GM23338 (cell line): ENCODE data around the gene EPHA6. TPM values are rescaled to one million over a fixed set of nuclear protein-coding genes. Genes with fewer than 3 reads are reported as not detected.

Experiments
- ATAC-seq: fragments of 200-7000 bp; cut with Tn5 transposase; 3 replicates; pipeline ENCODE4 v1.9.1; 2020
- DNase-seq: peaks from one replicate; pipeline ENCODE4 v3.0.0-alpha.2; 2015; ENCODE audit warnings: low spot score
- H2AFZ ChIP-seq: fragments of 200-600 bp; sonication (generic); 2 replicates; pipeline ENCODE4 v1.8.0; 2016; ENCODE audit warnings: antibody characterized with exemption, mild to moderate bottlenecking, moderate library complexity
- H3F3A ChIP-seq: fragments of 200-600 bp; sonication (generic); replicated peaks from 2 replicates; pipeline ENCODE4 v1.8.0; 2017; ENCODE audit warnings: antibody characterized with exemption, mixed run types, low read depth
- H3K27ac ChIP-seq: fragments of 200-600 bp; sonication (generic); 2 replicates; pipeline ENCODE4 v1.6.1; 2016; ENCODE audit warnings: low read depth
- H3K27me3 ChIP-seq: fragments of 200-600 bp; sonication (generic); 2 replicates; pipeline ENCODE4 v1.8.0; 2016; ENCODE audit warnings: mild to moderate bottlenecking, mixed run types, moderate library complexity; ENCODE audit not compliant: insufficient read depth
- H3K36me3 ChIP-seq: fragments of 200-600 bp; sonication (generic); 2 replicates; pipeline ENCODE4 v1.8.0; 2016; ENCODE audit warnings: mild to moderate bottlenecking; ENCODE audit not compliant: insufficient read depth
- H3K4me1 ChIP-seq: fragments of 200-600 bp; sonication (generic); 2 replicates; pipeline ENCODE4 v1.8.0; 2016; ENCODE audit warnings: mild to moderate bottlenecking, moderate library complexity; ENCODE audit not compliant: insufficient read depth
- H3K4me2 ChIP-seq: fragments of 200-600 bp; sonication (generic); 2 replicates; pipeline ENCODE4 v1.7.1; 2017; ENCODE audit warnings: mixed run types
- H3K4me3 ChIP-seq: fragments of 200-600 bp; sonication (generic); 2 replicates; pipeline ENCODE4 v1.6.1; 2016; ENCODE audit warnings: mixed run types
- H3K79me2 ChIP-seq: fragments of 200-600 bp; sonication (generic); replicated peaks from 2 replicates; pipeline ENCODE4 v1.8.0; 2017; ENCODE audit warnings: mild to moderate bottlenecking; ENCODE audit not compliant: insufficient read depth
- H3K9me2 ChIP-seq: fragments of 200-600 bp; sonication (generic); 2 replicates; pipeline ENCODE4 v1.8.0; 2017; ENCODE audit not compliant: insufficient read depth
- H4K20me1 ChIP-seq: fragments of 200-600 bp; sonication (generic); replicated peaks from 2 replicates; pipeline ENCODE4 v1.8.0; 2017; ENCODE audit warnings: mild to moderate bottlenecking; ENCODE audit not compliant: insufficient read depth
- H3K27ac Mint-ChIP-seq: 2 replicates; pipeline ENCODE4 v1.8.0; 2020; ENCODE audit warnings: inconsistent platforms, mild to moderate bottlenecking, moderate library complexity, mixed read lengths
- H3K27me3 Mint-ChIP-seq: 3 replicates; pipeline ENCODE4 v1.8.0; 2022; ENCODE audit warnings: low read depth, mild to moderate bottlenecking, moderate library complexity, mixed read lengths, inconsistent platforms; ENCODE audit not compliant: insufficient read depth, poor library complexity
- H3K36me3 Mint-ChIP-seq: 3 replicates; pipeline ENCODE4 v1.8.0; 2021; ENCODE audit warnings: low read depth, mild to moderate bottlenecking, inconsistent platforms, moderate library complexity, mixed read lengths
- H3K4me1 Mint-ChIP-seq: 3 replicates; pipeline ENCODE4 v1.8.0; 2020; ENCODE audit warnings: mild to moderate bottlenecking, inconsistent platforms, mixed read lengths
- H3K4me3 Mint-ChIP-seq: 3 replicates; pipeline ENCODE4 v1.8.0; 2021; ENCODE audit warnings: moderate library complexity, mild to moderate bottlenecking, inconsistent platforms, mixed read lengths
- H3K9me3 Mint-ChIP-seq: 3 replicates; pipeline ENCODE4 v1.8.0; 2020; ENCODE audit warnings: moderate library complexity, mild to moderate bottlenecking, inconsistent platforms, mixed read lengths
- EZH2 ChIP-seq: fragments of 200-600 bp; sonication (generic); IDR thresholded peaks from one replicate; pipeline ENCODE4 v1.8.0; 2017; ENCODE audit warnings: antibody characterized with exemption, mild to moderate bottlenecking, low read depth; ENCODE audit not compliant: unreplicated experiment
- EZH2phosphoT487 ChIP-seq: fragments of 200-600 bp; sonication (generic); IDR thresholded peaks from one replicate; pipeline ENCODE4 v1.8.1; 2018; ENCODE audit warnings: antibody characterized with exemption; ENCODE audit not compliant: unreplicated experiment
- NANOG ChIP-seq: IDR thresholded peaks from 2 replicates; pipeline ENCODE4 v1.6.1; 2016; ENCODE audit warnings: antibody characterized with exemption, borderline replicate concordance
- POLR2AphosphoS5 ChIP-seq: IDR thresholded peaks from 2 replicates; pipeline ENCODE4 v1.6.1; 2016; ENCODE audit warnings: antibody characterized with exemption, low read depth
- STAT1 ChIP-seq: IDR thresholded peaks from one replicate; pipeline ENCODE4 v1.6.1; 2016; ENCODE audit warnings: antibody characterized with exemption; ENCODE audit not compliant: unreplicated experiment
- ZNF114 ChIP-seq: fragments of 250-450 bp; sonication (Bioruptor Pico); IDR thresholded peaks from 2 replicates; pipeline ENCODE4 v1.5.0; 2020; ENCODE audit warnings: mild to moderate bottlenecking, moderate library complexity
- ZNF331 ChIP-seq: fragments of 250-450 bp; sonication (Bioruptor Pico); IDR thresholded peaks from 2 replicates; pipeline ENCODE4 v1.5.0; 2020; ENCODE audit warnings: low read depth, mild to moderate bottlenecking, moderate library complexity
- ZNF462 ChIP-seq: fragments of 250-450 bp; sonication (Bioruptor Pico); IDR thresholded peaks from 2 replicates; pipeline ENCODE4 v1.5.0; 2020; ENCODE audit warnings: mild to moderate bottlenecking, moderate library complexity
- polyA plus RNA-seq: library from polyadenylated mRNA; unstranded; fragments of >200 nt; fragmentation: Nextera tagmentation; extraction: Ambion mirVana; gene quantifications from 2 replicates; pipeline ENCODE4 v1.2.1, GENCODE V29; 2016
- total RNA-seq: library from RNA; depleted of rRNA; stranded (reverse); fragments of >200 nt; shearing (Covaris generic); gene quantifications from 2 replicates; pipeline ENCODE4 v1.2.3, GENCODE V29; 2014
- TF ChIP-seq, protein P1 (sequence below): IDR thresholded peaks from 2 replicates; pipeline ENCODE4 v1.6.1; 2016; ENCODE audit warnings: antibody characterized with exemption
- TF ChIP-seq, protein P2 (sequence below): IDR thresholded peaks from one replicate; pipeline ENCODE4 v1.6.1; 2018; ENCODE audit warnings: antibody characterized with exemption; ENCODE audit not compliant: unreplicated experiment

The EPHA6 gene
- total and polyA plus RNA-seq, 2 experiments from 2014 or later, result 0.37 to 2.6 TPM

GRCh38 chr3:97089621-97090020 is 275.2 kb downstream of the EPHA6 start (continued):
- TF ChIP-seq ZNF462 (CRISPR knock-in tag), result no peak
- TF ChIP-seq EZH2phosphoT487, result no peak
- no peak for TF ChIP-seq ZNF114 (CRISPR knock-in tag)
- TF ChIP-seq, protein P1, sequence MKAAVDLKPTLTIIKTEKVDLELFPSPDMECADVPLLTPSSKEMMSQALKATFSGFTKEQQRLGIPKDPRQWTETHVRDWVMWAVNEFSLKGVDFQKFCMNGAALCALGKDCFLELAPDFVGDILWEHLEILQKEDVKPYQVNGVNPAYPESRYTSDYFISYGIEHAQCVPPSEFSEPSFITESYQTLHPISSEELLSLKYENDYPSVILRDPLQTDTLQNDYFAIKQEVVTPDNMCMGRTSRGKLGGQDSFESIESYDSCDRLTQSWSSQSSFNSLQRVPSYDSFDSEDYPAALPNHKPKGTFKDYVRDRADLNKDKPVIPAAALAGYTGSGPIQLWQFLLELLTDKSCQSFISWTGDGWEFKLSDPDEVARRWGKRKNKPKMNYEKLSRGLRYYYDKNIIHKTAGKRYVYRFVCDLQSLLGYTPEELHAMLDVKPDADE, result no peak
- TF ChIP-seq ZNF331 (CRISPR knock-in tag), result no peak
- TF ChIP-seq POLR2AphosphoS5, result no peak
- TF ChIP-seq NANOG, result no peak

GRCh38 chr3:97102641-97103040 is 288.2 kb downstream of the EPHA6 start:
- Histone ChIP-seq H3K4me2 (no peak overlapping the region), H4K20me1 (no peaks in the 10 kb centered on the region), H3K4me3 (no peak overlapping the region), H3K27me3 (no peaks in the 10 kb centered on the region), H2AFZ (no peak overlapping the region), H3K9me2 (no peaks in the 10 kb centered on the region), H3K27ac (no peak overlapping the region), H3K79me2 (no peaks in the 10 kb centered on the region), H3K36me3 (no peaks in the 10 kb centered on the region), H3F3A (no peaks in the 10 kb centered on the region), H3K4me1 (peaks cover 15% of the 10 kb centered on the region)
- no peak for DNase-seq
- ATAC-seq, result no peak
- Mint-ChIP-seq H3K9me3 (no peaks in the 10 kb centered on the region), H3K36me3 (no peaks in the 10 kb centered on the region), H3K4me1 (peaks cover 12% of the 10 kb centered on the region; the same call in 2 of the 3 replicates), H3K4me3 (no peak overlapping the region), H3K27me3 (peaks cover 4% of the 10 kb centered on the region), H3K27ac (no peak overlapping the region)
- TF ChIP-seq EZH2phosphoT487, result no peak
- TF ChIP-seq, protein P2, sequence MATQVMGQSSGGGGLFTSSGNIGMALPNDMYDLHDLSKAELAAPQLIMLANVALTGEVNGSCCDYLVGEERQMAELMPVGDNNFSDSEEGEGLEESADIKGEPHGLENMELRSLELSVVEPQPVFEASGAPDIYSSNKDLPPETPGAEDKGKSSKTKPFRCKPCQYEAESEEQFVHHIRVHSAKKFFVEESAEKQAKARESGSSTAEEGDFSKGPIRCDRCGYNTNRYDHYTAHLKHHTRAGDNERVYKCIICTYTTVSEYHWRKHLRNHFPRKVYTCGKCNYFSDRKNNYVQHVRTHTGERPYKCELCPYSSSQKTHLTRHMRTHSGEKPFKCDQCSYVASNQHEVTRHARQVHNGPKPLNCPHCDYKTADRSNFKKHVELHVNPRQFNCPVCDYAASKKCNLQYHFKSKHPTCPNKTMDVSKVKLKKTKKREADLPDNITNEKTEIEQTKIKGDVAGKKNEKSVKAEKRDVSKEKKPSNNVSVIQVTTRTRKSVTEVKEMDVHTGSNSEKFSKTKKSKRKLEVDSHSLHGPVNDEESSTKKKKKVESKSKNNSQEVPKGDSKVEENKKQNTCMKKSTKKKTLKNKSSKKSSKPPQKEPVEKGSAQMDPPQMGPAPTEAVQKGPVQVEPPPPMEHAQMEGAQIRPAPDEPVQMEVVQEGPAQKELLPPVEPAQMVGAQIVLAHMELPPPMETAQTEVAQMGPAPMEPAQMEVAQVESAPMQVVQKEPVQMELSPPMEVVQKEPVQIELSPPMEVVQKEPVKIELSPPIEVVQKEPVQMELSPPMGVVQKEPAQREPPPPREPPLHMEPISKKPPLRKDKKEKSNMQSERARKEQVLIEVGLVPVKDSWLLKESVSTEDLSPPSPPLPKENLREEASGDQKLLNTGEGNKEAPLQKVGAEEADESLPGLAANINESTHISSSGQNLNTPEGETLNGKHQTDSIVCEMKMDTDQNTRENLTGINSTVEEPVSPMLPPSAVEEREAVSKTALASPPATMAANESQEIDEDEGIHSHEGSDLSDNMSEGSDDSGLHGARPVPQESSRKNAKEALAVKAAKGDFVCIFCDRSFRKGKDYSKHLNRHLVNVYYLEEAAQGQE, result no peak
- TF ChIP-seq EZH2, result no peak
- no peak for TF ChIP-seq STAT1
